ENCODE results near the gene CLSTN1. TPM values are rescaled to one million over a fixed set of nuclear protein-coding genes. Genes with fewer than 3 reads are reported as not detected.

Gene CLSTN1
- total and polyA plus RNA-seq, 2 of the 13 experiments (the other 11 are each of a cell fraction or from before 2014, with no cell fraction given) = 19.7 to 29.8 TPM

DNA sequence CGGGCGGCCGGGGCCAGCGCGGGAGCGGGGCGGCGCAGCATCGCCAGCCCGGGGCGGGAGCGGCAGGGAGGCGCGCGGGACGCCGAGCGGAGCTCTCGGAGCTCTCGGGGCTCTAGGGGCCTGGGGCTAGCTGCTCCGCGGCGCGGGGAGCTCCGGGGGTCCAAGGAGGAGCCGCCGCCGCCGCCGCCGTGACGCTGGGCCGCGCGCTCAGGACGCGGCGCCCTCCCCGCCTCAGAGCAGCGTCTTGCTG, 147 bp downstream of the CLSTN1 start (continued):
- TF ChIP-seq, protein P1, sequence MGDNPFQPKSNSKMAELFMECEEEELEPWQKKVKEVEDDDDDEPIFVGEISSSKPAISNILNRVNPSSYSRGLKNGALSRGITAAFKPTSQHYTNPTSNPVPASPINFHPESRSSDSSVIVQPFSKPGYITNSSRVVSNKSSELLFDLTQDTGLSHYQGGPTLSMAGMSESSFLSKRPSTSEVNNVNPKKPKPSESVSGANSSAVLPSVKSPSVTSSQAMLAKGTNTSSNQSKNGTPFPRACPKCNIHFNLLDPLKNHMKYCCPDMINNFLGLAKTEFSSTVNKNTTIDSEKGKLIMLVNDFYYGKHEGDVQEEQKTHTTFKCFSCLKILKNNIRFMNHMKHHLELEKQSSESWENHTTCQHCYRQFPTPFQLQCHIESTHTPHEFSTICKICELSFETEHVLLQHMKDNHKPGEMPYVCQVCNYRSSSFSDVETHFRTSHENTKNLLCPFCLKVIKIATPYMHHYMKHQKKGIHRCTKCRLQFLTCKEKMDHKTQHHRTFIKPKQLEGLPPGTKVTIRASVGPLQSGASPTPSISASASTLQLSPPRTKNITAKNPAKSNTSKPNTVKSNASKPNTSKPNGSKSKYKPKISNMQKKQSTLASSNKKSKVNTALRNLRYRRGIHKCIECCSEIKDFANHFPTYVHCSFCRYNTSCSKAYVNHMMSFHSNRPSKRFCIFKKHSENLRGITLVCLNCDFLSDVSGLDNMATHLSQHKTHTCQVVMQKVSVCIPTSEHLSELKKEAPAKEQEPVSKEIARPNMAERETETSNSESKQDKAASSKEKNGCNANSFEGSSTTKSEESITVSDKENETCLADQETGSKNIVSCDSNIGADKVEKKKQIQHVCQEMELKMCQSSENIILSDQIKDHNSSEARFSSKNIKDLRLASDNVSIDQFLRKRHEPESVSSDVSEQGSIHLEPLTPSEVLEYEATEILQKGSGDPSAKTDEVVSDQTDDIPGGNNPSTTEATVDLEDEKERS (CRISPR knock-in tag; IDR thresholded peaks at IDR 0.05) = no peak
- TF ChIP-seq SMAD3 (CRISPR knock-in tag; IDR thresholded peaks at IDR 0.05) (no peak), CHD2 (IDR thresholded peaks at IDR 0.05; ENCODE audit: low read depth, low read length) (no peak), KLF12 (CRISPR knock-in tag; IDR thresholded peaks at IDR 0.05; ENCODE audit: borderline replicate concordance) (no peak), ZNF709 (CRISPR knock-in tag; IDR thresholded peaks at IDR 0.05) (0 out of 2 replicates have a peak, but pooled peaks have one; percentile 61), ZNF556 (CRISPR knock-in tag; IDR thresholded peaks at IDR 0.05; ENCODE audit: borderline replicate concordance) (no peak), CHD4 (IDR thresholded peaks at IDR 0.05; ENCODE audit: borderline replicate concordance, low read length) (no peak), POLR2A (IDR thresholded peaks at IDR 0.05; ENCODE audit: insufficient read depth in 1 of 2, low read depth in 2 of 2, low read length in 2 of 2) (peak in 1 of 2 experiments; percentile 74; a peak in 2 of 4 replicates), TEAD3 (CRISPR knock-in tag; optimal IDR thresholded peaks at IDR 0.05; ENCODE audit: borderline replicate concordance) (no peak), ISX (CRISPR knock-in tag; conservative IDR thresholded peaks at IDR 0.05) (no peak), HIVEP1 (CRISPR knock-in tag; IDR thresholded peaks at IDR 0.05) (no peak), TAF1 (CRISPR knock-in tag; IDR thresholded peaks at IDR 0.05) (no peak; the same call in 1 of the 2 replicates), ZNF205 (CRISPR knock-in tag; IDR thresholded peaks at IDR 0.05) (no peak), ZNF720 (CRISPR knock-in tag; IDR thresholded peaks at IDR 0.05) (no peak), WIZ (CRISPR knock-in tag; IDR thresholded peaks at IDR 0.05) (no peak), TARDBP (CRISPR knock-in tag; IDR thresholded peaks at IDR 0.05) (no peak), MED8 (CRISPR knock-in tag; IDR thresholded peaks at IDR 0.05; ENCODE audit: insufficient replicate concordance) (no peak), KLF11 (CRISPR knock-in tag; IDR thresholded peaks at IDR 0.05) (no peak), ZNF816 (CRISPR knock-in tag; IDR thresholded peaks at IDR 0.05; ENCODE audit: borderline replicate concordance) (no peak), RARG (CRISPR knock-in tag; IDR thresholded peaks at IDR 0.05; ENCODE audit: low read depth) (no peak), MEIS2 (CRISPR knock-in tag; IDR thresholded peaks at IDR 0.05) (no peak)
- TF ChIP-seq, protein P2, sequence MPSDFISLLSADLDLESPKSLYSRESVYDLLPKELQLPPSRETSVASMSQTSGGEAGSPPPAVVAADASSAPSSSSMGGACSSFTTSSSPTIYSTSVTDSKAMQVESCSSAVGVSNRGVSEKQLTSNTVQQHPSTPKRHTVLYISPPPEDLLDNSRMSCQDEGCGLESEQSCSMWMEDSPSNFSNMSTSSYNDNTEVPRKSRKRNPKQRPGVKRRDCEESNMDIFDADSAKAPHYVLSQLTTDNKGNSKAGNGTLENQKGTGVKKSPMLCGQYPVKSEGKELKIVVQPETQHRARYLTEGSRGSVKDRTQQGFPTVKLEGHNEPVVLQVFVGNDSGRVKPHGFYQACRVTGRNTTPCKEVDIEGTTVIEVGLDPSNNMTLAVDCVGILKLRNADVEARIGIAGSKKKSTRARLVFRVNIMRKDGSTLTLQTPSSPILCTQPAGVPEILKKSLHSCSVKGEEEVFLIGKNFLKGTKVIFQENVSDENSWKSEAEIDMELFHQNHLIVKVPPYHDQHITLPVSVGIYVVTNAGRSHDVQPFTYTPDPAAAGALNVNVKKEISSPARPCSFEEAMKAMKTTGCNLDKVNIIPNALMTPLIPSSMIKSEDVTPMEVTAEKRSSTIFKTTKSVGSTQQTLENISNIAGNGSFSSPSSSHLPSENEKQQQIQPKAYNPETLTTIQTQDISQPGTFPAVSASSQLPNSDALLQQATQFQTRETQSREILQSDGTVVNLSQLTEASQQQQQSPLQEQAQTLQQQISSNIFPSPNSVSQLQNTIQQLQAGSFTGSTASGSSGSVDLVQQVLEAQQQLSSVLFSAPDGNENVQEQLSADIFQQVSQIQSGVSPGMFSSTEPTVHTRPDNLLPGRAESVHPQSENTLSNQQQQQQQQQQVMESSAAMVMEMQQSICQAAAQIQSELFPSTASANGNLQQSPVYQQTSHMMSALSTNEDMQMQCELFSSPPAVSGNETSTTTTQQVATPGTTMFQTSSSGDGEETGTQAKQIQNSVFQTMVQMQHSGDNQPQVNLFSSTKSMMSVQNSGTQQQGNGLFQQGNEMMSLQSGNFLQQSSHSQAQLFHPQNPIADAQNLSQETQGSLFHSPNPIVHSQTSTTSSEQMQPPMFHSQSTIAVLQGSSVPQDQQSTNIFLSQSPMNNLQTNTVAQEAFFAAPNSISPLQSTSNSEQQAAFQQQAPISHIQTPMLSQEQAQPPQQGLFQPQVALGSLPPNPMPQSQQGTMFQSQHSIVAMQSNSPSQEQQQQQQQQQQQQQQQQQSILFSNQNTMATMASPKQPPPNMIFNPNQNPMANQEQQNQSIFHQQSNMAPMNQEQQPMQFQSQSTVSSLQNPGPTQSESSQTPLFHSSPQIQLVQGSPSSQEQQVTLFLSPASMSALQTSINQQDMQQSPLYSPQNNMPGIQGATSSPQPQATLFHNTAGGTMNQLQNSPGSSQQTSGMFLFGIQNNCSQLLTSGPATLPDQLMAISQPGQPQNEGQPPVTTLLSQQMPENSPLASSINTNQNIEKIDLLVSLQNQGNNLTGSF (CRISPR knock-in tag; IDR thresholded peaks at IDR 0.05) = no peak
- TF ChIP-seq, protein P3, sequence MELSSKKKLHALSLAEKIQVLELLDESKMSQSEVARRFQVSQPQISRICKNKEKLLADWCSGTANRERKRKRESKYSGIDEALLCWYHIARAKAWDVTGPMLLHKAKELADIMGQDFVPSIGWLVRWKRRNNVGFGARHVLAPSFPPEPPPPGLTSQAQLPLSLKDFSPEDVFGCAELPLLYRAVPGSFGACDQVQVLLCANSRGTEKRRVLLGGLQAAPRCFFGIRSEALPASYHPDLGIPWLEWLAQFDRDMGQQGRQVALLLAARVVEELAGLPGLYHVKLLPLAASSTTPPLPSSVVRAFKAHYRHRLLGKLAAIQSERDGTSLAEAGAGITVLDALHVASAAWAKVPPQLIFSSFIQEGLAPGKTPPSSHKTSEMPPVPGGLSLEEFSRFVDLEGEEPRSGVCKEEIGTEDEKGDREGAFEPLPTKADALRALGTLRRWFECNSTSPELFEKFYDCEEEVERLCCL (CRISPR knock-in tag; IDR thresholded peaks at IDR 0.05; ENCODE audit: borderline replicate concordance) = no peak

Measured in HepG2 (cell line).